Measurements from ENCODE around the gene XIRP2. TPM values are rescaled to one million over a fixed set of nuclear protein-coding genes. Genes with fewer than 3 reads are reported as not detected.

XIRP2 gene
- total and polyA plus RNA-seq, 2 of the 13 experiments (the other 11 are each of a cell fraction or from before 2014, with no cell fraction given) = 0.04 to 0.05 TPM

GRCh38 chr2:167013227-167013626 is 124.9 kb downstream of the XIRP2 start:
- H2AFZ ChIP-seq (ENCODE audit: low read length) = no peak overlapping the region
- WGBS (ENCODE audit: low lambda C conversion rate) = 9% methylated on average over 1 of the region's 1 CpG
- no peaks in the 10 kb centered on the region for H3K79me2 ChIP-seq (ENCODE audit: insufficient read depth, low read length)
- ATAC-seq (no peak), DNase-seq (ENCODE audit: low spot score) (no peak), FAIRE-seq (no peak)
- no TSS peak for BruUV-seq (replicated peaks)
- TF ChIP-seq MED13 (CRISPR knock-in tag; IDR thresholded peaks at IDR 0.05) (no peak), ZNF232 (CRISPR knock-in tag; IDR thresholded peaks at IDR 0.05; ENCODE audit: borderline replicate concordance) (no peak), ZSCAN21 (CRISPR knock-in tag; IDR thresholded peaks at IDR 0.05; ENCODE audit: borderline replicate concordance) (no peak), ZNF674 (CRISPR knock-in tag; IDR thresholded peaks at IDR 0.05; ENCODE audit: low read depth) (no peak), TRIM24 (CRISPR knock-in tag; IDR thresholded peaks at IDR 0.05) (no peak), HNF4A (CRISPR knock-in tag; IDR thresholded peaks at IDR 0.05) (no peak), MAFG (CRISPR knock-in tag; IDR thresholded peaks at IDR 0.05) (no peak), PLRG1 (conservative IDR thresholded peaks at IDR 0.05) (no peak), RXRB (CRISPR knock-in tag; IDR thresholded peaks at IDR 0.05; ENCODE audit: borderline replicate concordance) (no peak), ZBTB38 (CRISPR knock-in tag; IDR thresholded peaks at IDR 0.05) (no peak), TOPORS (CRISPR knock-in tag; IDR thresholded peaks at IDR 0.05) (no peak)
- TF ChIP-seq, protein P1, sequence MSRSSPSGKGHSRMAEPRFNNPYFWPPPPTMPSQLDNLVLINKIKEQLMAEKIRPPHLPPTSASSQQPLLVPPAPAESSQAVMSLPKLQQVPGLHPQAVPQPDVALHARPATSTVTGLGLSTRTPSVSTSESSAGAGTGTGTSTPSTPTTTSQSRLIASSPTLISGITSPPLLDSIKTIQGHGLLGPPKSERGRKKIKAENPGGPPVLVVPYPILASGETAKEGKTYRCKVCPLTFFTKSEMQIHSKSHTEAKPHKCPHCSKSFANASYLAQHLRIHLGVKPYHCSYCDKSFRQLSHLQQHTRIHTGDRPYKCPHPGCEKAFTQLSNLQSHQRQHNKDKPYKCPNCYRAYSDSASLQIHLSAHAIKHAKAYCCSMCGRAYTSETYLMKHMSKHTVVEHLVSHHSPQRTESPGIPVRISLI (CRISPR knock-in tag; IDR thresholded peaks at IDR 0.05; ENCODE audit: borderline replicate concordance) = no peak
- in situ Hi-C loops (cut with HindIII; ENCODE audit: extremely low pct_ligation_motif_present, low pct_unique_long_range_greater_than_20kb) (no loop called here), intact Hi-C loops (cut with micrococcal nuclease; ENCODE audit: unreplicated experiment) (no loop called here)
- no peaks in the 10 kb centered on the region for H4K20me1 ChIP-seq (ENCODE audit: insufficient read depth, low read length)
- no peaks in the 10 kb centered on the region for H3K27me3 ChIP-seq (ENCODE audit: control insufficient read depth in 1 of 2, insufficient read depth in 2 of 2, low read length in 2 of 2)
- H3K9me3 ChIP-seq (ENCODE audit: low read length) = no peaks in the 10 kb centered on the region; the same call in 1 of the 2 replicates
- H3K36me3 ChIP-seq (replicated peaks in 1 of 2; ENCODE audit: control insufficient read depth in 1 of 2, insufficient read depth in 2 of 2, low read length in 2 of 2) = no peaks in the 10 kb centered on the region
- ChIA-PET POLR2A (no interaction called here), CTCF (ENCODE audit: low intra/inter-chr PET ratio, low total read pairs) (no interaction called here)
- H3K4me2 ChIP-seq (ENCODE audit: low read depth, low read length) = no peak overlapping the region
- H3K9ac ChIP-seq (ENCODE audit: insufficient read depth, low read depth, low read length) = no peak overlapping the region
- no peaks in the 10 kb centered on the region for H3K4me1 ChIP-seq (ENCODE audit: insufficient read depth, low read length)
- H3K4me3 ChIP-seq (replicated peaks in 1 of 3; ENCODE audit: insufficient read depth in 1 of 3, low read depth in 2 of 3, low read length in 3 of 3) = no peak overlapping the region
- no peak overlapping the region for H3K27ac ChIP-seq (ENCODE audit: extremely low read length, insufficient read depth, low read length)
